Measurements from ENCODE around the gene PPEF2. TPM values are rescaled to one million over a fixed set of nuclear protein-coding genes. Genes with fewer than 3 reads are reported as not detected.

Gene PPEF2
- total RNA-seq, 1 donor from 2014 or later, result 0.10 TPM

DNA sequence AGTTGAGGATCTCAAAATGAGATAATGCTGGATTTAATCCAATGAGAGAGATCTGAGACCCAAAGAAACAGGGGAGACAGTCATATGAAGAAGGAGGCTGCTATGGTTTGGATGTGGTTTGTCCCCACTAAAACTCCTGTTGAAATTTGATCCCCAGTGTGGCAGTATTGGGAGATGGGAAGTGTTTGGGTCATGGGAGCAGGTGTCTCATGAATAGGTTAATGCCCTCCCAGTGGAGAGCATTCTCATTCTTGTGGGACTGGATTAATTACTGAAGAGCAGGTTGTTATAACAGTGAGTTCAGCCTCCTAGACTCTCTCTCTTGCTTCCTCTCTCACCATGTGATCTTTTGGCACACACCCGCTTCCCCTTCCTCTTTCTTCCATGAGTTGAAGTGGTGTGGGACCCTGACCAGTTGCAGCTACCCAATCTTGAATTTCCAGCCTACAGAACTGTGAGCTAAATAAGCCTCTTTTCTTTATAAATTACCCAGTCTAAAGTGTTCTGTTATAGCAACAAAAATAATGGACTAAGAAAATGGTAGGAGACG, 70.3 kb downstream of the PPEF2 start:
- DNase-seq, result no peak

DNA sequence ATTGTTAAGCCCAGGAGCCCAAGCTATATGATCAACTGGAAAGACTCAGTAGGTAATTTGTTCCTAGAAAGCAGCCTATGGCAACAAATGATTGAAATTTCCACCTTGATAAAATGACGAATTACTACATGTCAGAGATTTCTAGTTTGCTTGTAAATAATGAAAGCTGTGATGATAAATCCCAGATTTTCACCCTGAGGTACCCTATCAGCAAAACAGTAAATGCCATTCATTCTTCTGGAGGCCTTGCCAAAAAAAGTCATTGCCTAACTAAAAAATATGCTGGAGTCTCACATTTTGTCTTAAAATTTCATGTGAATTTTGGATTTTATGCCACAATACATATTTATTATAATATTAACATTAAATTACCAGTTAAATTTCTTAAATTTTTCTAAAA, 71.3 kb downstream of the PPEF2 start:
- DNase-seq, result no peak

DNA sequence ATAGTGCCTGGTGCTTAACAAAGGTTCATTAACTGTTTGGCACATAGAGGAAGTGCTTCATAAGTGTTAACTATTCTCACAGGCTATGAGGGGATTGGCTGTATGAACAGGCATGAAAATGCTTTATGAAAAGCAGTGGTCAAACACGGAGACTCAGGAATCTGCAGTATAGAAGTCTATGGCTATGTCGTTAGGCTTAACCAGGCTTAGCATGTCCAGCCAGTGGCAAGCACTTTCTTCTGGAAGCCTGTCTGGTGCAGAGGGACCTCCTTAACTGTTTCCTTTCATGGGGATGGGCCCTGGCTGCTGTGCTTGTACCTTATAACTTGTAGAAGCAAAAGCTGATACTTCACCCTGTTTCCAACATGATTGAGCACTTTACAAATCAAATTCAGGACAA, 78.4 kb downstream of the PPEF2 start:
- no peak for DNase-seq

DNA sequence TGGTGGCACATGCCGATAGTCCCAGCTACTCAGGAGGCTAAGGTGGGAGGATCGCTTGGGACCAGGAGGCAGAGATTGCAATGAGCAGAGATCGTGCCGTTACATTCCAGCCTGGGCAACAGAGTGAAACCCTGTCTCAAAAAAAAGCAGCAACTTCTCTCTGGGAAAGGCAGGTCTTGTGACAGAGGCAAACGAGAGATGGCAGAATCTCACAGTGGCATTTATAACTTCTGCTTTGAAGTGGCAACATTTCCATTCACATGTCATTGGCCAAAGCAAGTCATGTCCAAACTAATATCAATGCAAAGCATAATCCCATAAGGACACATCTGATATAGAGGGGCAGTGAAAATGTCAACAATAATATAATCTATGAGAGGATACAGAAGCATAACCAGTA, 79.8 kb downstream of the PPEF2 start:
- DNase-seq, result no peak

DNA sequence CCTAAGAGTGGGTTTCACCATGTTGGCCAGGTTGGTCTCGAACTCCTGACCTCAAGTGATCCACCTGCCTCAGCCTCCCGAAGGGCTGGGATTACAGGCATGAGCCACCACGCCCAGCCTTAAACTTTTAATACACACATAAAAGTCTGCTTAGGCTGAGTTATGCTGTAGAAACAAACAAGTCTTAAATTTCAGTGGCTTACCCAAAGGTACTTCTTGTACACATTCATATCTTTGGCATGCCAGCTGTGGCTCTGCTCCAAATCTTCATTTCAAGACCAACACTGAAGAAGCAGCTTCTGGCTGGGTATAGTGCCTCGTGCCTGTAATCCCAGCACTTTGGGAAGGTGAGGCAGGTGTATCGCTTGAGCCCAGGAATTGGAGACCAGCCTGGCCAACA, 80.3 kb downstream of the PPEF2 start:
- no peak for DNase-seq

DNA sequence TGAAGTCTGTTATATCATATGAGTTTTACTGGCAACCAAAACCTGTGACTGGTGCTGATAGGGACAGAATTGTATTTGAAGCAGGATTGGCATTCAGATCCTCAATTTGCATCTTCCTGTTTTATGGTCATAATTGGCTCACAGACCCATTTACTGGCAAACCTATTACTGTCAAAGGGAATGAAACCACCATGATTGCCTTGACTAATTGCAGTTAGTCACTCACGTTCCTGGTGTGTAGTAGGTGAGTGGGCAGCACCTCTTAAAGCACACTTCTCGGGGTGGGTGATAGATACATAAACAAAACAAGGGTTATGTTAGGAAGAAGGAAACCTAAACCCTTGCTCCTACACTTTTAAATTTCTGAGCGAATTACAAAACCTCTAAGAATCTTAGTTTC, 81.0 kb downstream of the PPEF2 start:
- DNase-seq, result no peak

DNA sequence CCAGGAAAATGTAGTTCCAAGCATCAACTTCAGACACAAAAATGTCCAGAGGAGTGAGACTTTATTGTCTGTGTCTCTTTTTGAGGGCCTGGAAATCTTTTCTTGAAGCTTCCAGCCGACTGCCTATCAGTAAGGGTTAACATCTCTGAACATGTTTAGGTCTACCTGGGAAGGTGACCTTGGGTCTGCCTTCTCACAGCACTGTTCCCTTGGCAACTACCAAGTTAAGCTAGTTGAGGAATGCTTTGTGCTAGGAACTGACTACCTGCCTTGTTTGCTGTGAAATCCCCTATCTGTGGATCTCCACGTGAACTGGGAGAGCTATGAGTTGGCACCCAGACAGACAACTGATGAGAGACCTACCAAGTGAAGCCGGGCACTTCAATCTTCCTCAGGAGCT, 81.6 kb downstream of the PPEF2 start:
- no peak for DNase-seq

DNA sequence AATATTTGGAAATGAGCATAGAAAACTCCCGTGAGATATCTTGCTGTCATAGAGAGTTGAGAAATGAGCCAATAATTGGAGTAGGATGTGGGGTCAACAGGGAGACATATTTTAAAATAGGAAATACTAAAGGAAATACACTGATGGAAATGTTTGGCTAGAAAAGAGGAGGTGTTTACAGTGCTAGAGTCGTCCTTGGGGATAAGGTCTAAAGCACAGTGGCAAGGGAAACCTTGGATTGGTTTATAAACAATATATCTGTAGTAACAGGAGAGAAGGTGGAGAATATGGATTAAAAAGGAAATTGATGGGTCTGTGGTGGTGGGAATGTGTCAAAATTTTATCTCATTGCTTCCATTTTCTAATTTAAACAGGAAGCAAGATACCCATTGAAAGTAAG, 82.1 kb downstream of the PPEF2 start:
- no peak for DNase-seq

DNA sequence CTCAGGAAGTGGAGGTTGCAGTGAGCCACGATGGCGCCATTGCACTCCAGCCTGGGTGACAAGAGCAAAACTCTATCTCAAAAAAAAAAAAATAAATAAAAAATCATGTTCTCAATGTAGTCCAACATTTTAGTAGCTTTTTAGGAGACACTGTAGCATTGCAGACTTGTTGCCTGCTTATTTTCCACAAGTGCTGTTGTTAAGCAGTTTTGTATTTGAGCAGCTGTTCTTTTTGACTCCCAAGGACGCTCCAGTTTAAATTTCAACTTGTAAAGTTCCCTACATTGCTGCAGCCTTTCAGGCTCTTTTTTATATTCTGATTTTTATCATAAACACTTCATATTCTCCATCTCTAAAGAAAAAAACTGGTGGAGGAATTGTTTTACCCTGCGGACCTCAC, 83.1 kb downstream of the PPEF2 start:
- no peak for DNase-seq

DNA sequence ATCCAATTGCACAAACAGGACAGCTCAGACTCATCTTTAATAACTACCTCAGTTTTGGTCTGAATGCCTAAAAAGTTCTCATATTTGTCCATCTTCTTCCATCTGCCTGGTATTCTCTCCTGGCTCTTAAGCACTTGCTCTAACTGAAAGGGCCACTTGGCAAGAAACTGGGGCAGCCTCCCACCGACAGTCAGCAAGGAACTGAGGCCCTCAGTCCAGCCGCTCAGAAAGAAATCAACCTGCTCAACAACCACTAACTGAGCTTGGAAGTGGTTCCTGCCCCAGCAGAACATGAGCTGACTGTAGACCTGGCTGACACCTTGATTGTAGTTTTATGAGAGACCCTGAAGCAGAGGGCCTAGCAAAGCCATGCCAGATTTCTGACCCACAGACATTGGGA, 84.4 kb downstream of the PPEF2 start:
- DNase-seq, result no peak

Small RNA genes within 50 kb of the gene (small RNA-seq; reads per million reads assigned to genes)
- gene RNU2-16P (ENCODE audit: low replicate concordance), result not detected

Other genes with a start within 250 kb of the PPEF2 start
- gene G3BP2, start 229.0 kb downstream of the PPEF2 start, total RNA-seq, result 338 TPM
- 216 TPM for gene USO1, start 177.9 kb downstream of the PPEF2 start, total RNA-seq
- gene NAAA, start 38.6 kb upstream of the PPEF2 start, total RNA-seq, result 33.4 TPM
- 27.9 TPM for gene SDAD1, start 88.5 kb upstream of the PPEF2 start, total RNA-seq
- not detected for gene CXCL9, start 105.1 kb upstream of the PPEF2 start, total RNA-seq
- gene CXCL10, start 121.0 kb upstream of the PPEF2 start, total RNA-seq, result not detected
- gene CXCL11, start 133.6 kb upstream of the PPEF2 start, total RNA-seq, result not detected
- gene ART3, start 172.3 kb upstream of the PPEF2 start, total RNA-seq, result 28.1 TPM
- 58.5 TPM for gene NUP54, start 245.9 kb upstream of the PPEF2 start, total RNA-seq

Data from tongue (tissue), 3 donors.